Glutamatergic neuron (in vitro differentiated cells): ENCODE measurements around the gene ZGPAT. TPM values are rescaled to one million over a fixed set of nuclear protein-coding genes. Genes with fewer than 3 reads are reported as not detected.
A peak's percentile ranks its signal among the peaks of the same experiment; 100 is the strongest.

ENCODE experiments used
- DNase-seq: peaks from one replicate; pipeline ENCODE4 v3.0.0; 2022
- H3K27ac Mint-ChIP-seq: one replicate; pipeline ENCODE4 v1.8.0; 2020; ENCODE audit warnings: mild to moderate bottlenecking, mixed read lengths, inconsistent platforms; ENCODE audit not compliant: unreplicated experiment
- H3K27me3 Mint-ChIP-seq: one replicate; pipeline ENCODE4 v1.8.0; 2020; ENCODE audit warnings: mild to moderate bottlenecking, moderate library complexity, mixed read lengths, inconsistent platforms; ENCODE audit not compliant: unreplicated experiment
- H3K36me3 Mint-ChIP-seq: one replicate; pipeline ENCODE4 v1.8.0; 2020; ENCODE audit warnings: mild to moderate bottlenecking, mixed read lengths, inconsistent platforms; ENCODE audit not compliant: unreplicated experiment
- H3K4me1 Mint-ChIP-seq: one replicate; pipeline ENCODE4 v1.8.0; 2020; ENCODE audit warnings: mild to moderate bottlenecking, low read depth, mixed read lengths, inconsistent platforms; ENCODE audit not compliant: unreplicated experiment
- H3K4me3 Mint-ChIP-seq: one replicate; pipeline ENCODE4 v1.8.0; 2020; ENCODE audit warnings: mild to moderate bottlenecking, mixed read lengths, inconsistent platforms; ENCODE audit not compliant: unreplicated experiment
- H3K9me3 Mint-ChIP-seq: one replicate; pipeline ENCODE4 v1.8.0; 2020; ENCODE audit warnings: mild to moderate bottlenecking, moderate library complexity, mixed read lengths, inconsistent platforms; ENCODE audit not compliant: unreplicated experiment
- total RNA-seq: library from RNA; stranded (reverse); fragmentation: NEBNext Ultra II Directional; extraction: Animal tissue kit (Norgen Biotek cat#: 25700); gene quantifications from one replicate; pipeline ENCODE4 v1.2.1, GENCODE V29; 2021; ENCODE audit not compliant: unreplicated experiment
- TF ChIP-seq, protein P1 (sequence below): fragments of 200-600 bp; sonication (generic); IDR thresholded peaks from one replicate; pipeline ENCODE4 v1.5.0; 2021; ENCODE audit not compliant: partially characterized antibody, unreplicated experiment

Gene ZGPAT
- total RNA-seq, 1 donor from 2014 or later, result 41.5 TPM

DNA sequence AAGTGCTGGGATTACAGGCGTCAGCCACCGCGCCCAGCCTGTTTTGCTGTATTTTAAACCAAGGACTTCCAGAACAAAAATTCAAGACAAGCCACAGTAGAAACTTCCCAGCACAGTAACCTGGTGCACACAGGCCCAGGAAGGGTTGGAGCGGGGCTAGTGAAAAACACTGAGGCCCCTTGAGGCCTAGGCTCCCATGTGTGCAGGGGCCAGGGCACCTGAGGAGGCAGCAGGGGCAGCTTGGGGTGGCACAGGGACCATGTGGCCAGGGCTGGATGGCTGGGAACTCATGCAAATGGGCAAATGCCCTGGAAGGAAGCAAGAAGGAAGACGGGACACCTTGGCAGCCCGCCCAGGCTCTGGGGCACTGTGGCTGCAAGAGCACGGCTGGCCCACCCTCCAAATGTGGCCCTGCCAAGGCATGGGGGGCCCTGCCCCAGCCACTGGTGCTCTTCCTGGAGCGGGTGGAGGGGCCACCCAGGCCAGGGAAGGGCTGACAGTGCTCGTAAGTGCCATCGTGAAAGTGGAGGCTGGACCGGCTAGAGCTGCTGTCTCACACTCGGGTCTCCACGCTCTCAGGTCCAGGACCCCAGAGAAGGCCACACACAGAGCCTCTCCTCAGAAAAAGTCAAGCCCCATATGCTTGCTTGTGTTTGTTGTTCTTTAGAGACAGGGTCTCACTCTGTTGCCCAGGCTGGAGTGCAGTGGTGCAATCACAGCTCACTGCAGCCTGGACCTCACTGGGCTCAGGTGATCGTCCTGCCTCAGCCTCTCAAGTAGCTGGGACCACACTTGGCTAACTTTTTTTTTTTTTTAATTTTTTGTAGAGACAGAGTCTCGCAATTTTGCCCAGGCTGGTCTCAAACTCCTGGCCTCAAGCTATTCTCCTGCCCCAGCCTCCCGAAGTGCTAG is 42.0 kb downstream of the ZGPAT start:
- no peaks in the 10 kb centered on the region for H3K36me3 Mint-ChIP-seq
- peaks cover 9% of the 10 kb centered on the region for H3K27me3 Mint-ChIP-seq
- peaks cover 10% of the 10 kb centered on the region for H3K4me1 Mint-ChIP-seq
- H3K27ac Mint-ChIP-seq, result no peak overlapping the region
- no peak overlapping the region for H3K4me3 Mint-ChIP-seq
- TF ChIP-seq, protein P1, sequence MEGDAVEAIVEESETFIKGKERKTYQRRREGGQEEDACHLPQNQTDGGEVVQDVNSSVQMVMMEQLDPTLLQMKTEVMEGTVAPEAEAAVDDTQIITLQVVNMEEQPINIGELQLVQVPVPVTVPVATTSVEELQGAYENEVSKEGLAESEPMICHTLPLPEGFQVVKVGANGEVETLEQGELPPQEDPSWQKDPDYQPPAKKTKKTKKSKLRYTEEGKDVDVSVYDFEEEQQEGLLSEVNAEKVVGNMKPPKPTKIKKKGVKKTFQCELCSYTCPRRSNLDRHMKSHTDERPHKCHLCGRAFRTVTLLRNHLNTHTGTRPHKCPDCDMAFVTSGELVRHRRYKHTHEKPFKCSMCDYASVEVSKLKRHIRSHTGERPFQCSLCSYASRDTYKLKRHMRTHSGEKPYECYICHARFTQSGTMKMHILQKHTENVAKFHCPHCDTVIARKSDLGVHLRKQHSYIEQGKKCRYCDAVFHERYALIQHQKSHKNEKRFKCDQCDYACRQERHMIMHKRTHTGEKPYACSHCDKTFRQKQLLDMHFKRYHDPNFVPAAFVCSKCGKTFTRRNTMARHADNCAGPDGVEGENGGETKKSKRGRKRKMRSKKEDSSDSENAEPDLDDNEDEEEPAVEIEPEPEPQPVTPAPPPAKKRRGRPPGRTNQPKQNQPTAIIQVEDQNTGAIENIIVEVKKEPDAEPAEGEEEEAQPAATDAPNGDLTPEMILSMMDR, result no peak
- peaks cover 14% of the 10 kb centered on the region for H3K9me3 Mint-ChIP-seq
- no peak for DNase-seq

DNA sequence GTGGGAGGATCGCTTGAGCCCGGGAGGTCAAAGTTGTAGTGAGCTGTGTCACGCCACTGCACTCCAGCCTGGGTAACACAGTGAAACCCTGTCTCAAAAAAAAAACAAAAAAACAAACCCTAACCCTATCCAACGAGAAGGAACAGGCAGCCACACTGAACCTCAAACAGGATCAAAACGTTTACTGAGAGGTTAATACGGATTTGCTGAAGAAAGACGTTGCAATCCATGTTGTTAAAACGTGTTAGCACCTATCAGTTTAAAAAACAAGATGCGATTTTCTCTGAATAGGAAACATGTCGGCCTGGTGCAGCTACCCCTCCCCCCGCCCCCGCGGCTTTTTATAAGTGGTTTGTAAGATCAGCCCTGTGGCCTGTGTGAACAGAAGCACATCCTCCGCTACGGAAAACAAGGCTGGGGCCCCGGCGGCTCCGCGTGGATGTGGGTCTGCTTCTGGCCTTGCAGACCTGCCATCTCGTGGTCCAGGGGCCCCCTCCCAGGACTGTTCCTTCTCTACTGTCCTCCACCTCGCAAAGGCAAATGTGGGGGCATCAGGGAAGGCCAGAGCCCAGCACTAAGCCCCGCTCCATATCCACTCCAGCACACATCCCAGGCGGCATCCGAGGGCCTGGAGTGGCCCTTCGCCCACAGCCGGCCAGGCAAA is 43.1 kb downstream of the ZGPAT start:
- peaks cover 11% of the 10 kb centered on the region for H3K27me3 Mint-ChIP-seq
- peaks cover 15% of the 10 kb centered on the region for H3K4me1 Mint-ChIP-seq
- peak overlapping the region; percentile 12 for H3K27ac Mint-ChIP-seq
- TF ChIP-seq, protein P1, result no peak
- H3K9me3 Mint-ChIP-seq, result peaks cover 20% of the 10 kb centered on the region
- no peak for DNase-seq
- H3K36me3 Mint-ChIP-seq, result no peaks in the 10 kb centered on the region
- no peak overlapping the region for H3K4me3 Mint-ChIP-seq

DNA sequence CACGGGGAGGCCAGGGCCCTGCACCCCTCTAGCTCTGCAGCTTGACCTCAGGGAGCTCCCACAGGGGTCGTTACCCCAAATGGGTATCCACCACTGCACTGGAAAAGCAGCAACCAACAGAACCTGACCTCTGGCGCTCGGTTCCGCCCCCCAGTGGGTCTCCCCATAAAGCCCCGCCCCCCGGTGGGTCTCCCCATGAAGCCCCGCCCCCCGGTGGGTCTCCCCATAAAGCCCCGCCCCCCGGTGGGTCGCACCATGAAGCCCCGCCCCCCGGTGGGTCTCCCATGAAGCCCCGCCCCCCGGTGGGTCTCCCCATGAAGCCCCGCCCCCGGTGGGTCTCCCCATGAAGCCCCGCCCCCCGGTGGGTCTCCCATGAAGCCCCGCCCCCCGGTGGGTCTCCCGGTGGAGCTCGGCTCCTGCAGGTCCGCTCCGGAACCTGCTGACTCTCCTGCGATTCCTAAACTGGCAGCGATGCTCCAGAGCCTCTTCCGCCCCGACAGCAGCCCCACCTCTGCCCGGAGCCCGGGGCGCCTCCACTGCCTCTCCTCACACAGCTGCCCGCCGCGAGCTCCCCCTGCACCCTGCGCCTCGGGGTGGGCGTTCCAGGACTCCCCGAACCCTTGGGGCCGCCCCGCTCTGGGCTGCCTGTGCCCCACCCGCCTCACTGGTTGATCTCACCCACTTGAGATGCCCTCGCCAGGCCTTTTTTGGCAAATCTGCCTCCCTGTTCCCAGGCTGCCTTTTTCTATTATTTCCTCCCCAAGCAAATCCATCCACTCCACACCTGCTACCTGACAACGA is 43.8 kb downstream of the ZGPAT start:
- H3K4me1 Mint-ChIP-seq, result peaks cover 18% of the 10 kb centered on the region
- H3K36me3 Mint-ChIP-seq, result no peaks in the 10 kb centered on the region
- H3K9me3 Mint-ChIP-seq, result peaks cover 20% of the 10 kb centered on the region

DNA sequence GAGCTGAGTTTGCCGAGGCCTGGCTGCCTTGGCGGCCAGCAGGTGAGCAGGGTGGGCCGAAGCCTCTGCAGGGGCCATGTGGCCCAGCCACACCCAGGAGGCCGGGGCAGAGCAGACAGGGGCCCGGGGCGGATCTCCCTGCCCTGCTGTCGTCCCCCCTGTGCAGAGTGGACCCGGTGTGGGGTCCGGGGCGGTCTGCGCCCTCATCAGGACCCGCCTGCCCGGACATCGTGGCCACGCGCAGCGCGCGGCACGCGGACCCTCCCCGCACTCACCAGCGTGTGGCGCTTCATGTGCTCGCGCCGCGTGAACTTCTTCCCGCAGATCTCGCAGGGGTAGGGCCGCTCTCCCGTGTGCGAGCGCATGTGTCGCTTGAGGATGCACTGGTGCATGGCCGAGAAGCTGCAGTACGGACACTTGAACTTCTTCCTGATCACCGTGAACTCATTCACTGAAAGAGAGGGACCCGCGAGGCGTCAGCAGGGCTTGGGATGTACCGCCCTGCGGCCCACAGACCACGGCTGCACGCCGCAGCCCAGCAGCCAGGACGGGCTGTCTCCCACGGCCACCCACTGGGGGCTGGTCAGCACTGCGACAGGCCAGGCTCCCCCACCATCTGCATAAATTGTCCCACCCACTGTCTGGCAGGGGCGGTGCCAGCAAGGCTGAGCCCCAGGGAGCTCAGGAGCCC is 44.7 kb downstream of the ZGPAT start:
- Mint-ChIP-seq H3K36me3 (no peaks in the 10 kb centered on the region), H3K27ac (no peak overlapping the region), H3K4me3 (no peak overlapping the region), H3K9me3 (peaks cover 20% of the 10 kb centered on the region), H3K27me3 (peaks cover 11% of the 10 kb centered on the region), H3K4me1 (peaks cover 22% of the 10 kb centered on the region)
- TF ChIP-seq, protein P1, result no peak
- no peak for DNase-seq

More for the DNA sequence above, 43.8 kb downstream of the ZGPAT start:
- DNase-seq, result no peak
- TF ChIP-seq, protein P1, result no peak
- H3K27ac Mint-ChIP-seq, result no peak overlapping the region
- no peak overlapping the region for H3K4me3 Mint-ChIP-seq
- H3K27me3 Mint-ChIP-seq, result peaks cover 11% of the 10 kb centered on the region
